OCI-LY1 (cell line): ENCODE results near the gene IFNK.
"Not testable (repeated sequence)": the region's sequence is repeated elsewhere in the genome, so short reads cannot be mapped to it uniquely, and the experiment has no call there.

Source experiments
- H2AFZ ChIP-seq: fragments of 200-600 bp; sonication (generic), shearing (Covaris generic); 2 replicates; pipeline ENCODE4 v1.6.0; 2014; ENCODE audit warnings: antibody characterized with exemption, mild to moderate bottlenecking, low read length
- H3F3A ChIP-seq: fragments of 200-600 bp; sonication (generic), shearing (Covaris generic); 2 replicates; pipeline ENCODE4 v1.6.0; 2014; ENCODE audit warnings: mild to moderate bottlenecking, antibody characterized with exemption, low read length, moderate library complexity; ENCODE audit not compliant: insufficient read depth
- H3K27ac ChIP-seq: fragments of 200-600 bp; sonication (generic); 2 replicates; pipeline ENCODE4 v1.5.1; 2014; ENCODE audit warnings: low read length, mixed run types, mild to moderate bottlenecking, low read depth; ENCODE audit not compliant: poor library complexity, severe bottlenecking
- H3K27me3 ChIP-seq: fragments of 200-600 bp; sonication (generic); 2 replicates; pipeline ENCODE4 v1.6.0; 2014; ENCODE audit warnings: antibody characterized with exemption, mild to moderate bottlenecking, low read length, moderate library complexity; ENCODE audit not compliant: insufficient read depth
- H3K36me3 ChIP-seq: fragments of 200-600 bp; sonication (generic); 2 replicates; pipeline ENCODE4 v1.6.1; 2014; ENCODE audit warnings: mild to moderate bottlenecking, antibody characterized with exemption, low read length, moderate library complexity, mixed read lengths; ENCODE audit not compliant: insufficient read depth
- H3K4me1 ChIP-seq: fragments of 200-600 bp; sonication (generic); 2 replicates; pipeline ENCODE4 v1.5.1; 2014; ENCODE audit warnings: mild to moderate bottlenecking, low read length, moderate library complexity; ENCODE audit not compliant: insufficient read depth, severe bottlenecking
- H3K4me2 ChIP-seq: fragments of 200-600 bp; sonication (generic), shearing (Covaris generic); 2 replicates; pipeline ENCODE4 v1.6.1; 2014; ENCODE audit warnings: low read length
- H3K4me3 ChIP-seq: fragments of 200-600 bp; sonication (generic); 2 replicates; pipeline ENCODE4 v1.5.1; 2014; ENCODE audit warnings: low read length, low read depth, mild to moderate bottlenecking, mixed read lengths; ENCODE audit not compliant: poor library complexity, severe bottlenecking
- H3K79me2 ChIP-seq: fragments of 200-600 bp; shearing (Covaris generic); 2 replicates; pipeline ENCODE4 v1.6.1; 2016; ENCODE audit warnings: mixed run types, low read length, mixed read lengths; ENCODE audit not compliant: insufficient read depth
- H3K9ac ChIP-seq: fragments of 200-600 bp; sonication (generic), shearing (Covaris generic); 2 replicates; pipeline ENCODE4 v1.6.1; 2014; ENCODE audit warnings: mild to moderate bottlenecking, low read length, mixed read lengths
- H3K9me2 ChIP-seq: fragments of 200-600 bp; sonication (generic), shearing (Covaris generic); 2 replicates; pipeline ENCODE4 v1.6.1; 2014; ENCODE audit warnings: low read depth, mild to moderate bottlenecking, low read length, mixed read lengths
- H3K9me3 ChIP-seq: fragments of 200-600 bp; shearing (Covaris generic); 2 replicates; pipeline ENCODE4 v1.6.1; 2014; ENCODE audit warnings: low read length, mixed read lengths
- H4K20me1 ChIP-seq: fragments of 200-600 bp; sonication (generic), shearing (Covaris generic); 2 replicates; pipeline ENCODE4 v1.6.0; 2016; ENCODE audit warnings: mild to moderate bottlenecking, low read length; ENCODE audit not compliant: insufficient read depth
- CTCF ChIP-seq: fragments of 200-600 bp; sonication (generic), shearing (Covaris generic); IDR thresholded peaks from 2 replicates; pipeline ENCODE4 v1.5.1; 2017; ENCODE audit warnings: mild to moderate bottlenecking, antibody characterized with exemption, low read length, moderate library complexity, mixed read lengths
- EZH2 ChIP-seq: fragments of 200-600 bp; sonication (generic), shearing (Covaris generic); IDR thresholded peaks from 2 replicates; pipeline ENCODE4 v1.8.0; 2017; ENCODE audit warnings: borderline replicate concordance, mixed run types, mild to moderate bottlenecking, antibody characterized with exemption, low read length, moderate library complexity, mixed read lengths

IFNK gene

GRCh38 chr9:27499451-27499850, 24.6 kb upstream of the IFNK start:
- Histone ChIP-seq H3K9me2 (no peaks in the 10 kb centered on the region), H4K20me1 (no peaks in the 10 kb centered on the region), H3K4me2 (no peak overlapping the region)

GRCh38 chr9:27500902-27501301, 23.2 kb upstream of the IFNK start:
- not testable (repeated sequence) for H3F3A ChIP-seq, H3K27me3 ChIP-seq, H4K20me1 ChIP-seq, H3K79me2 ChIP-seq, H3K9ac ChIP-seq, H3K27ac ChIP-seq, H3K9me3 ChIP-seq, H3K4me3 ChIP-seq, H3K4me2 ChIP-seq, H3K36me3 ChIP-seq, H3K4me1 ChIP-seq, H2AFZ ChIP-seq, H3K9me2 ChIP-seq

More at GRCh38 chr9:27499451-27499850, 24.6 kb upstream of the IFNK start:
- Histone ChIP-seq H3K27ac (no peak overlapping the region), H3F3A (no peaks in the 10 kb centered on the region), H3K36me3 (no peaks in the 10 kb centered on the region), H3K79me2 (no peaks in the 10 kb centered on the region), H3K27me3 (no peaks in the 10 kb centered on the region), H3K4me1 (no peaks in the 10 kb centered on the region), H3K9ac (no peak overlapping the region), H2AFZ (no peak overlapping the region), H3K4me3 (no peak overlapping the region), H3K9me3 (no peaks in the 10 kb centered on the region)
- TF ChIP-seq CTCF (no peak), EZH2 (no peak)

- Histone ChIP-seq H3K9me2 (no peaks in the 10 kb centered on the region), H3K4me3 (no peak overlapping the region), H3K4me1 (no peaks in the 10 kb centered on the region), H3K9ac (no peak overlapping the region), H4K20me1 (no peaks in the 10 kb centered on the region), H3K9me3 (no peaks in the 10 kb centered on the region), H3K27ac (no peak overlapping the region), H3K36me3 (no peaks in the 10 kb centered on the region), H3F3A (no peaks in the 10 kb centered on the region), H3K79me2 (no peaks in the 10 kb centered on the region), H3K4me2 (no peak overlapping the region), H3K27me3 (no peaks in the 10 kb centered on the region), H2AFZ (no peak overlapping the region)
- TF ChIP-seq EZH2 (no peak), CTCF (no peak)
Observed at GRCh38 chr9:27503623-27504022, 20.5 kb upstream of the IFNK start.

- Histone ChIP-seq H3K36me3 (no peaks in the 10 kb centered on the region), H3K27me3 (no peaks in the 10 kb centered on the region), H3K4me1 (no peaks in the 10 kb centered on the region), H3K9me2 (no peaks in the 10 kb centered on the region), H3F3A (no peaks in the 10 kb centered on the region), H3K9ac (no peak overlapping the region), H4K20me1 (no peaks in the 10 kb centered on the region), H3K4me2 (no peak overlapping the region), H3K79me2 (no peaks in the 10 kb centered on the region), H3K9me3 (no peaks in the 10 kb centered on the region), H3K27ac (no peak overlapping the region), H3K4me3 (no peak overlapping the region), H2AFZ (no peak overlapping the region)
- TF ChIP-seq CTCF: no peak
- no peak for TF ChIP-seq EZH2
Observed at GRCh38 chr9:27504259-27504658, 19.8 kb upstream of the IFNK start.
